Pulmonary artery endothelial cell (primary cell): ENCODE data around the gene TTLL4. TPM values are rescaled to one million over a fixed set of nuclear protein-coding genes. Genes with fewer than 3 reads are reported as not detected.
A peak's percentile ranks its signal among the peaks of the same experiment; 100 is the strongest.
"Not testable (repeated sequence)": the region's sequence is repeated elsewhere in the genome, so short reads cannot be mapped to it uniquely, and the experiment has no call there.

Experiments used
- DNase-seq: peaks from one replicate; pipeline ENCODE4 v3.0.0-alpha.2; 2011; ENCODE audit warnings: low read depth, low spot score
- total RNA-seq: library from RNA; depleted of rRNA; stranded (reverse); fragments of >200 nt; gene quantifications from 2 replicates; pipeline ENCODE4 v1.2.3, GENCODE V29; 2014

The TTLL4 gene
- total RNA-seq, 1 donor from 2014 or later = 6.4 TPM

DNA sequence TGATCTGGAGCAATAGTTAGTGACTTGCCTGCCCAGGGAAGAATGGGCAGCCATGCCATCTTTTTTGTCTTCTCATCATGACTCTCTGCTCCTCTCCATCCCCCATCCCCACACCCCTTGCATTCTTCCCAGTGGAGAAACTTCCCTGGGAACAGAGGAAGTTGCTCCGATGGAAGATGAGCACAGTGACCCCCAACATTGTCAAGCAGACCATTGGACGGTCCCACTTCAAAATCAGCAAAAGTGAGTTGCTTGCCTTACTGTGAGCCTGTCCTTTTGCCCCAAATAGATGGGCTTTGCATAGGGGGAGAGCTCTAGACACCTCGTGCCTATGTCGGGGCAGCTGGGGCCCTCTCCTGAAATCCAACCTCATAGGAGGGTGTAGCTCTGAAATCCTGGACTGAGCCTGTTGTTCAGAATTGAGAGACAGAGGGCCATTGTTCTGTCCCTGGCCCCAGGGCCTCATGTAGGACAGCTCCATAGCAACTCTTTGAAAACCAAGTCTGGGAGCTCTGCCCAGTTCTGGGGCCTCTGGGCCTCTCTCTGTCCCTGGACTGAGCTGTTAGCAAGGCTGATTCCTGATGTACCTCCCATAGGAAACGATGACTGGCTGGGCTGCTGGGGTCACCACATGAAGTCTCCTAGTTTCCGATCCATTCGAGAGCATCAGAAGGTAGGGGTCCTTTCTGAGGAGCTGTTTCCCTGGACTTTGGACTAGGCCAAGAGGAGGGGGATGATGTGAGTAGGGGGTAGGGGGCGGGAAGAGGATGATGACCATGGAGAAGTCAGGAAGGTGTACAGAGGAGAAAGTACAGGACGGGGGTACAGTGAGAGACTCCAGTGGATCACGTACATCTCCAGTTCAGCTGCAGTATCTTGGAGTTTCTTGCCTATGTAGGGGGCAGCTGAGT lies 35.2 kb downstream of the TTLL4 start:
- DNase-seq = peak; percentile 11

- no peak for DNase-seq
These were observed 35.8 kb downstream of the TTLL4 start for GRCh38 chr2:218746470-218746795.

DNA sequence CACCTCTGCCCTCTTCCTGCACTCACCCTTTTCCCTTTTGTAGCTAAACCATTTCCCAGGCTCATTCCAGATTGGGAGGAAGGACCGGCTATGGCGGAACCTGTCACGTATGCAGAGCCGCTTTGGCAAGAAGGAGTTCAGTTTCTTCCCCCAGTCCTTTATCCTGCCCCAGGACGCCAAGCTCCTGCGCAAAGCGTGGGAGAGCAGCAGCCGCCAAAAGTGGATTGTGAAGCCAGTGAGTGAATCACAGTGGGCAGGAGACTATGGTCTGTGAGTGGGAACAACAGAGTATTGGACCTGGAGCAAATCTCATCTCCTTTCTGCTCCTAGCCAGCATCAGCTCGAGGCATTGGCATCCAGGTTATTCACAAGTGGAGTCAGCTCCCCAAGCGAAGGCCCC lies 36.3 kb downstream of the TTLL4 start:
- no peak for DNase-seq

DNA sequence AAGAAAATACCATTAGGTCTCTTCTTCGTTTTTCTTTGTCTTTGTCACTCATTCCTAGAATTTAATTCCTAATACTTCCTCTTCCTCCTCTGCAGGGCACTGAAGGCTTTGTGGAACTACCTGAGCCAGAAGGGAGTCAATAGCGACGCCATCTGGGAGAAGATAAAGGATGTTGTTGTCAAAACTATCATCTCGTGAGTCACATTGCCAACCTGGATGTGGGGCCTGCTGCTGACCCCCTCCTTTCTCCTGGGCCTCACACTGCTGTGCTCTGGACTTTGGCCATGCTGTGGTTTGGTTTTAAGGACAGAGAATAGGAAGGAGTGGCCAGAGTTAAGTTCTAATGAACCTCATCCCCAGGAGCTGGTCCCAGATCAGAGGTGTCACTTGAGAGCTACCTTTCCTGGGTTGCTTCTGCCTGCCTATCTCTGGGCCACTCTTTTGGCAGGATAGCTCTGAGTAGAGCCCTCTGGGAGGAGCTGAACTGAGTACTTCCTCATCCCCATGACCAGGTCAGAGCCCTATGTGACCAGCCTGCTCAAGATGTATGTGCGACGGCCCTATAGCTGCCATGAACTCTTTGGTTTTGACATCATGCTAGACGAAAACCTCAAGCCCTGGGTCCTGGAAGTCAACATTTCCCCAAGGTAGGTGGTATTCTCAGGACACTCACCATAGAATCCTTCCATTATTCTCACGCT lies 38.3 kb downstream of the TTLL4 start:
- no peak for DNase-seq

DNA sequence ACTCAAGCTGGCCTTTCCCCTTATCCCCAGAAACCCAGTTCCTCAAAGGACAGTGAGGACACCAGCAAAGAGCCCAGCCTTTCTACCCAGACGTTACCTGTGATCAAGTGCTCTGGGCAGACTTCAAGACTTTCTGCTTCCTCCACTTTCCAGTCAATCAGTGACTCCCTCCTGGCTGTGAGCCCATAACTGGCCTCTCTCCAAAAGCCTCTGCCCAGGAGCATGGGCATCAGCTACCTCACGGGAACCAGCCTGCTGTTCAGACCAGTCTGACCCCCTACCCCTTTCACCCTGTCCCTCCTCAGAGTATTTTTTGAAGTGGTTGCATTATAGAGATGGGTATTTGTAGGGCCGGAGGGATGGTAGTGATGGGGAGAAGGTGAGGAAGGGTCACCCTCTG lies 43.6 kb downstream of the TTLL4 start:
- DNase-seq = no peak

DNA sequence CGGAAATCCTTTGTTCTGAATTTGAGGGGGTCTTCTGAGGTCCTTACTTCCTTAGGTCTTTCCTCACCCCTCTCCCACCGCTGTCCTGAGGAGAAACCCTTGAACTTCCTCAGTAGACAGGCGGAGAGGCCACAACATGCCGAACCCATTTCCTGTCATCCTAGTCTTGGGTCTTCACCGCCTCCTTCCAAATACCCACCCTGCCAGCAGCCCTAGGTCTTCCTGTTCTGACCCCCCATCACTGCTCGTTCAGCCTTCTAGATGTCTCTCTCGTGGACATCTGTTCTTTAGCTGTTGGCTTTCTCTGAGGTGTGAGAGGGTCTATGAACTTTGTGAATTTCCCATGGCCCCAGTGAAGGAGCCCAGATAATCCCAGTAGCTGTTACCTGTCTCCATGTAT lies 44.1 kb downstream of the TTLL4 start:
- DNase-seq = no peak

DNA sequence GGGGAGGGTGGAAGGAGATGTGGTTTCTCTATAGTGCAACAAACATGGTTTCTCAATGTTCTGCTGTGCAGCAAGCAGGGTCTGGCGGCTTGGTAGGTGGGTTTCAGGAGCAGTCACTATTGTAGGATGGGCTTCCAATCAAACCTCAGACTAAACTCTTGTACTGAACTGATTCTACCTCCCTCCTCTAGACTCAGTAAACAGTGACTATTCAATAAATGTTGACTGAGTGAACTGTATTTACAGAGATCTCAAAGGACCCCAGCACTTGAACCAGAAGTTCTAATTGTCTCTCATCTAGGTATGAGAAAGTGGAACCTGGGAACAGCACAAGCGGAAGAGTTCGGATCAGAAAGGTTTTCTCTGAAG lies 44.5 kb downstream of the TTLL4 start:
- no peak for DNase-seq

DNA sequence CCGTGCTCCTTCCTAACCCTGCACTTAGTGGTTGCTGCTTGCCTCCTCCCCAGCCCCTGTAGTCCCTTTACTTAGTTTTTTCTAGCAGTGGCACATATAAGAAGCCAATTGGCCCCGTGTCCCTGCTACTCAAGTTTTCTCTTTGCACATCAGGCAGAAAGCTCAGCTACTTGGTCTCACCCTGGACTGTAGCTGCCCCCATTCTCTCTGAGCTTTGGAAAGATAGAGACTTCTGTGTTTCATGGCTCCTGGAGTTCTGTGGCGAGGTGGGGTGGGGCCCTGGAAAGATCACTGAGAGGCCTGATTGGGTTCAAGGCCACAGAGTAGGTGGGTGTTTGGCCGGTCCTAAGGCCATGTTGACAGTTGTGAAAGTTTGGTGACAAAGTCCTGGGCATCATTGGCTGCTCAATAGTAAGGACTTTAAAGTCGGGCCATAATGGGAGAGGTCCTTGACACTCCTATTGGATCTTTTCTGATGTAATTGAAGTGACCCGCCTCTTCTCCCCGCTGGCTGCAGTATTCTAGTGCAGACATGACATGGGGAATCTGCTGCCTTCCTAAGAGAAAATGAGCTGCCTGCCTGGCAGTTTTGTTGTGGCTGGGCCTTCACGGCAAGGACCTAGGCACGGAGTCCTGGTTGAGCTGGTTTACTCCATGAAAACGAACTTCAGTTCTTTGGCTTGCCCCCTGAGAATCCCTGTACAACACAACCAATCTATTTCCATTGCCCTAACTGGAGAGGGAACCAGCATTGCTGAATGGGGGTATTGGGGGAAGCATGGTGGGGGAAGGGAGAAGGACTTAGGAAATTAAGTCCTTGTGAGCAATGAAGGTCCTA lies 45.2 kb downstream of the TTLL4 start:
- no peak for DNase-seq

DNA sequence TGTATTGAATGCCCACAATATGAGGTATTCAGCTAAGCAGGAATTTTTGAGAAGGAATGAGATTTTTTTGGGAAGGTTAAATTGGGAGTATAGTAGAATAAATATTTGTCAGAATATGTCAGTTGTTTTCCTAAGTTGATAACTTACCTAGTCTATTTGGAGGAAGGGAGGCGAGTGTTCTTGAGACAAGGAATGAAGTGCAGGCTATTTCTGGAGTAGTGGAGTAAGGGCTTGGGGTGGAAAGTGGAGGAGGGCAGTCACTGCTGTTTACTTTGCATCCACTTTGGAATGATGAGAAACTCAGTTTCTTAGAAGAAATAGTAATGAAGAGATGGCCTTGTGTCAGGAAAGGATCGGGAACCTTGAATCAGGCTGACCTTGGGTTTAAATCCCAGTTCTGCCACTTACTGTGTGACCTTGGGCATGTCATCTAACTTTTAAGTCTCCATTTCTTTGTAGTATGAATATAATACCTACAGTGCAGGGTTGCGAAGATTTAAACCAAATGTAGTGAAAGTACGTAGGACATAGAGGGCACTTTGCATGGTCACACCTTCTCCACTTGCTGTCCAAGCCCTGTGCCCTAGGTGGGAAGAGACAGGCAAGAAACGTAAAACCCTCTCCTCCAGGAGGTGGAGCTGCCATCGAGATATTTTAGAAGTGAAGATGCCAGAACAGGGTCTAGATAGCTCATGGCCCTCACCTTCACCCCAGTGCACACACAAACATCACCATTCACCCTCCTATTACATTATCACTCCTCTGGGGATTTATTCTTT lies 46.2 kb downstream of the TTLL4 start:
- DNase-seq = no peak

- no peak for DNase-seq
These were observed 51.2 kb downstream of the TTLL4 start for GRCh38 chr2:218761795-218762194.

GRCh38 chr2:218772759-218773158 lies 62.1 kb downstream of the TTLL4 start:
- DNase-seq = not testable (repeated sequence)

DNA sequence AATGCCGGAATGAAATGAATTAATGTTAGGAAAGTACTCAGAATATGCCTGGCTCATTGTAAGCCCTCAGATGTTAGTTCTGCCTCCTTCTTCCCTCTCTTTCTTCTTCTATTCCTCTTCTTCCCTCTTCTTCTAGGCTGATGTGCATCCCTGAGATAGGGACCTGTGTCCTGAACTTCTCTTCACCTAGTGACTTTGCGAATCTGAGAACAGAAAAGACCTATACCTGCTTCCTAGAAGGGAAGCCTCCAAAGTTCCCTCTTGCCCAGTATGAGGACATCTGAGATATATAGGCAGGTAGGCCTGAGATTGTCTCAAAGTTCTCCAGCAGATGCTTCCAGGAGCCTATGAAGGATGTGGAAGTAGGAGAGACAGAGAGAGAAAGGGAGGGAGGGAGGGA lies 63.2 kb downstream of the TTLL4 start:
- no peak for DNase-seq

DNA sequence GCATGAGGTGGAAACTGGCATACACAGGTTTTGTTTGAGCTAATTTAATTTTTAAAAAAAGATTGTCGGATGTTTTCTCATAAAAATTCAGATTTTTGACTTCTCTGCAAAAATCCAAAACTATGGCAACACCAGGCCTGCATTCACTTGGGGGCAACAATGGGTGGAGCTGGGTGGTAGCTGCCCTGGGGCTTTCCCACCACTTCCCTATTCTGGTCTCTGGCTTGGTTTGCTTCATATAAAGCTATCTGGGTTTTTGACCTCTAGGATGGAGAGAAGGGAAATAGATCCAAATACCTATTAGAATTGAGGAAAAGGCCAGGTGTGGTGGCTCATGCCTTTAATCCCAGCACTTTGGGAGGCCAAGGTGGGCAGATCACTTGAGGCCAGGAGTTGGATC lies 65.9 kb downstream of the TTLL4 start:
- no peak for DNase-seq

DNA sequence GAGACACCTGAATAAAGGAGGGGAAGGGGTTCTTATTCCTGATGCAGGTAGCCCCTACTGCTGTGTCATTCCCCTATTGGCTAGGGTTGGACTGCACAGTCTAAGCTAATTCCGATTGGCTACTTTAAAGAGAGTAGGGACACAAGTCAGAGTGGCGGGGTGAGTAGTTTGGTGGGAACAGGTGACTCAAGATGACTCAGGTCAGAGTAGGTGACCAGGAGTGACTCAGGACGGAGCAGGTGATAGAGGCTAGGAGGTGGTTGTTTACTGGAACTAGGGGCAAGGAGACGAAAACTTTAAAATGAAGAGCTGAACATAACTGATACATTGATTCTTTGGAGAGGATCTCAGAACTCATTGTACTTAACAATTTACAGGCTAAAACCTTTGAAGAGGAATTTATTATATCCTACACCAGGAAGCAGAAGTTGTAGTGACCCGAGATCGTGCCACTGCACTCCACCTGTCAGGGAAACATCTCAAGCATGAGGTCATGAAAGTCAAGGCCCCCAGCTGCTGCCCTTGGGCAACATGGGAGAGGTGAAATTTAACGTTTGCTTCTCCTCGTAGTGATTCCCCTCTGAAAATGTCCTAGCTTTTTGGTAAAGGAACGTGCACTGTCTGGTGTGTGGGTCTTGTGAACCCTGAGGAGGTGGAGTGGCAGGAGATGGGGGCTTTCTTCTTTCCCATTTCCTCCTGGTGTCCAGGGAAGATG lies 66.8 kb downstream of the TTLL4 start:
- no peak for DNase-seq

- no peak for DNase-seq
These were observed 69.4 kb downstream of the TTLL4 start for GRCh38 chr2:218780046-218780445.

GRCh38 chr2:218780851-218781690 lies 70.4 kb downstream of the TTLL4 start:
- DNase-seq = no peak

- no peak for DNase-seq
These were observed 71.3 kb downstream of the TTLL4 start, which contains the start of gene CYP27A1 for GRCh38 chr2:218781691-218782527. Gene CYP27A1, plus strand, starts transcription at chr2:218782147. Its CDS starts 36 bp downstream, at chr2:218782183.

GRCh38 chr2:218782528-218782844 lies 71.9 kb downstream of the TTLL4 start:
- DNase-seq = no peak

- DNase-seq = no peak
These were observed 73.1 kb downstream of the TTLL4 start for GRCh38 chr2:218783688-218784087.
